Kidney epithelial cell (primary cell): ENCODE results near the gene CYB5D1. TPM values are rescaled to one million over a fixed set of nuclear protein-coding genes. Genes with fewer than 3 reads are reported as not detected.

Experiments used
- DNase-seq: peaks from one replicate; pipeline ENCODE4 v3.0.0-alpha.2; 2010; ENCODE audit warnings: low read depth
- H3K27me3 ChIP-seq: 2 replicates; pipeline ENCODE4 v1.6.0; 2011; ENCODE audit warnings: low read length; ENCODE audit not compliant: control insufficient read depth, insufficient read depth
- H3K36me3 ChIP-seq: 2 replicates; pipeline ENCODE4 v1.5.1; 2011; ENCODE audit warnings: low read length; ENCODE audit not compliant: control insufficient read depth, insufficient read depth
- H3K4me3 ChIP-seq: 2 replicates; pipeline ENCODE4 v1.5.1; 2011; ENCODE audit warnings: low read depth, mild to moderate bottlenecking, control low read depth, low read length
- total RNA-seq: library from RNA; depleted of rRNA; stranded (reverse); fragments of >200 nt; gene quantifications from 2 replicates; pipeline ENCODE4 v1.2.3, GENCODE V29; 2015
- TF ChIP-seq, protein P1 (sequence below): IDR thresholded peaks from 2 replicates; pipeline ENCODE4 v1.5.1; 2011; ENCODE audit warnings: mild to moderate bottlenecking, moderate library complexity, low read length, control low read depth, inconsistent platforms; ENCODE audit not compliant: insufficient read depth, poor library complexity, severe bottlenecking

CYB5D1 gene
- total RNA-seq, 1 donor from 2014 or later = 7.4 TPM

DNA sequence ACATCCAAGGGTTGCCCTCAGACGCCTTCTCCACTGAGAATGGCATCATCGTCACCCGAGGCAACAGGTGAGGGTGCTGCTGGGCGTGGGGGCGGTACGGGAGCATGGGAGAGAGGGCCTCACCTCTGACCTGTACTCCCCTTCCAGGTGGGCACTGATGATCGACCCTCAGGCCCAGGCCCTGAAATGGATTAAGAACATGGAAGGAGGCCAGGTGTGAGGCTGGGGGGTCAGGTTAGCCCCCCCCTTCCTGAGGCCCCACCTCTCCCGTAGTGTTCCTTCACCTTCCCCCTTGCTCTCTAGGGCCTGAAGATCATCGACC is 40.2 kb upstream of the CYB5D1 start:
- Histone ChIP-seq H3K27me3 (peaks cover 12% of the 10 kb centered on the region), H3K36me3 (no peaks in the 10 kb centered on the region), H3K4me3 (no peak overlapping the region)
- TF ChIP-seq, protein P1, sequence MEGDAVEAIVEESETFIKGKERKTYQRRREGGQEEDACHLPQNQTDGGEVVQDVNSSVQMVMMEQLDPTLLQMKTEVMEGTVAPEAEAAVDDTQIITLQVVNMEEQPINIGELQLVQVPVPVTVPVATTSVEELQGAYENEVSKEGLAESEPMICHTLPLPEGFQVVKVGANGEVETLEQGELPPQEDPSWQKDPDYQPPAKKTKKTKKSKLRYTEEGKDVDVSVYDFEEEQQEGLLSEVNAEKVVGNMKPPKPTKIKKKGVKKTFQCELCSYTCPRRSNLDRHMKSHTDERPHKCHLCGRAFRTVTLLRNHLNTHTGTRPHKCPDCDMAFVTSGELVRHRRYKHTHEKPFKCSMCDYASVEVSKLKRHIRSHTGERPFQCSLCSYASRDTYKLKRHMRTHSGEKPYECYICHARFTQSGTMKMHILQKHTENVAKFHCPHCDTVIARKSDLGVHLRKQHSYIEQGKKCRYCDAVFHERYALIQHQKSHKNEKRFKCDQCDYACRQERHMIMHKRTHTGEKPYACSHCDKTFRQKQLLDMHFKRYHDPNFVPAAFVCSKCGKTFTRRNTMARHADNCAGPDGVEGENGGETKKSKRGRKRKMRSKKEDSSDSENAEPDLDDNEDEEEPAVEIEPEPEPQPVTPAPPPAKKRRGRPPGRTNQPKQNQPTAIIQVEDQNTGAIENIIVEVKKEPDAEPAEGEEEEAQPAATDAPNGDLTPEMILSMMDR = no peak
- DNase-seq = no peak

DNA sequence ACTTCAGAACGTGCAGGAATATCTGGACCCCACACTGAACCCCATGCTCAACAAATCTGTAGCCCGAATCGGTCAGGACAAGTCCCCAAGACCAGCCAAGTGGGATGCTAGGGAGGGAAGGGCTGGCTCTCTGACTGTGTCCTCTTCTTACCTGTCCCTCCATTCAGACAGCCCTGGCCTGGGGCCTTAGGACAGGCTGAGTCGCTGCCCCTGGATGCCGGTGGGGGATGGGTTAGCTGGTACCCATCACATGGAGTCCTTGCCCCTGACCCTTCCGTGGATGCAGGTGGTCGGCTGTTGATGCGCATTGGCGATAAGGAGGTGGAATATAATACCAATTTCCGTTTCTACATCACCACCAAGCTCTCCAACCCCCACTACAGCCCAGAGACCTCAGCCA is 39.8 kb upstream of the CYB5D1 start:
- TF ChIP-seq, protein P1 = no peak
- Histone ChIP-seq H3K27me3 (peaks cover 12% of the 10 kb centered on the region), H3K36me3 (no peaks in the 10 kb centered on the region), H3K4me3 (no peak overlapping the region)
- DNase-seq = no peak

DNA sequence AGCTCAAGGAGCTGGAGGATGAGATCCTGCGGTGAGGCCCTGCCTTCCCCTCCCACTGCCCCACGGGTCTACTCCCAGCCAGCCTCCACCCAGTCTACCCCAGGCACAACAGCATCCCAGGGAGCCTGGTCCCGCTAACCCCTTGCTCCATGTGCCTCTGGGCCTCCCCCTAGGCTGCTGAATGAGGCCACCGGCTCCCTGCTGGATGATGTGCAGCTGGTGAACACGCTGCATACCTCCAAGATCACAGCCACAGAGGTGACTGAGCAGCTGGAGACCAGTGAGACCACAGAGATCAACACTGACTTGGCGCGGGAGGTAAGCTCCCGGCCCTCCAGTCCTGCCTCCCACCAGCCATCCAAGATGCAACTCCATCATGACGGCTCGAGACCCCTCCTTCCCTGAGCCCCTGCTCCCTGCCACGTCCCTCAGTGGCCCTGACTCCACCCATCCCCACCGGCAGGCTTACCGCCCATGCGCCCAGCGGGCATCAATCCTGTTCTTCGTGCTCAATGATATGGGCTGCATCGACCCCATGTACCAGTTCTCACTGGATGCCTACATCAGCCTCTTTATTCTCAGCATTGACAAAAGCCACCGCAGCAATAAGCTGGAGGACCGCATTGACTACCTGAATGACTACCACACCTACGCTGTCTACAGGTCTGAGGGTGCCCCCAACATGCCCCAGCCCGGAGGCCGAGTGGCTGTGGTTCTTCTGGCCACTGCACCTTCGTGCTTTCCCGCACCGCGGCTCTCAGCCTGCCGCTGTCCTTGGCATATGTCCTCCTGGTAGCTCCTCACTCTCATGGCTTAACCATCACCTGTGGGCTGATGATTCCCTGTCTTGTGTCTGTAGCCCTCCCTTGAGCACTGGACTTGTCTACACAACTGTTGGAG is 38.8 kb upstream of the CYB5D1 start:
- no peak overlapping the region for H3K4me3 ChIP-seq
- TF ChIP-seq, protein P1 = no peak
- H3K36me3 ChIP-seq = no peaks in the 10 kb centered on the region
- no peak for DNase-seq
- H3K27me3 ChIP-seq = peaks cover 12% of the 10 kb centered on the region

DNA sequence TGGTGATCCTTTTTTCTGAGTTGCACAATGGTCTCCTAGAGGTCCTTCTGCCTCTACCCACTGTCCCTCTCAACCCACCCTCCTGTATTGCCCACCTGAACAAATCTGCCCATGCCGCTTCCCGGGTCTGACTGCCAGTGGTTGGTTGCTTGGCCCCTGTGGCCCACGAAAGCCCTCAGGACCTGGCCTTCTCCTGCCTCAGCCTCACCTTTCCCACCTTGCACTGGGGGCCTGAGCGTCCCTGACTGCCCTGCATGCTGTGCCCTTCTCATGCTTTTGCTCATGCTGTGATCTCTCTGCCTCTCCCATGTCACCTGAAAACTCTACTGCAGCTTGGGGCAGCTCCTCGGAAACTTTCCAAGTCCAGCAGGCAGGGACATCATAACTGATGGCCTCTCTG is 37.6 kb upstream of the CYB5D1 start:
- Histone ChIP-seq H3K36me3 (no peaks in the 10 kb centered on the region), H3K27me3 (peaks cover 12% of the 10 kb centered on the region), H3K4me3 (no peak overlapping the region)
- DNase-seq = no peak
- TF ChIP-seq, protein P1 = no peak

DNA sequence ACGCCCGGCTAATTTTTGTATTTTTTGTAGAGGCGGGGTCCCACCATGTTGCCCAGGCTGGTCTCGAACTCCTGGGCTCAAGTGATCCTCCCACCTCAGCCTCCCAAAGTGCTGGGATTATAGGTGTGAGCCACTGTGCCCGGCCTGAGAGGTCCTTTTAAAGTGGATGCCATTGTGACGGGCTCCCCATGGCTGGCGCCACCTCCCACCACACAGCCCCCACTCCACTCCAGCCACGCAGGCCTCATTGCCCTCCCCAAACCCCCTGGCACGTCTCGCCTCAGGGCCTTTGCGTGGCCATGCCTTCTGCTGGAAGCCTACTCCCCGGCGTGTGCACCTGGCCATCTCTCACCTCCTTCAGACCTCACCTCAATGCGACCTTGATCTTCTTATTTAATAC is 35.7 kb upstream of the CYB5D1 start:
- DNase-seq = no peak
- TF ChIP-seq, protein P1 = no peak
- Histone ChIP-seq H3K36me3 (no peaks in the 10 kb centered on the region), H3K4me3 (no peak overlapping the region), H3K27me3 (peaks cover 12% of the 10 kb centered on the region)

DNA sequence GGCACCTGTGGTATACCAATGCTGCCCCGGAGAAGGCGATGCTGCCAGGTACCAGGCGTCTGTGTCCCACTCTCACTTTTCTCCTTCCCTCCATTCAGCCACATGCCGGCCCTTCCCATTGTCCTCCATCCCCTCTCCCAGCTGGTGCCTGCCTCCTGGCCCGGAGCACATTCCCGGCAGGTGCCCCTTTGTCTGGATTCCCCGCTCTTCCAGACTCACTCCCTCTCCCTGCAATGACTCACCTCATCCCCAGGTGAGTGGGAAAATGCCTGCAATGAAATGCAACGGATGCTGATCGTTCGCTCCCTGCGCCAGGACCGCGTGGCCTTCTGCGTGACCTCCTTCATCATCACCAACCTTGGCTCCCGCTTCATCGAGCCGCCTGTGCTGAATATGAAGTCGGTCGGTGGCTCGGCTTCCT is 34.2 kb upstream of the CYB5D1 start:
- no peak for DNase-seq
- peaks cover 11% of the 10 kb centered on the region for H3K27me3 ChIP-seq
- H3K4me3 ChIP-seq = no peak overlapping the region
- H3K36me3 ChIP-seq = no peaks in the 10 kb centered on the region
- TF ChIP-seq, protein P1 = no peak
